HAP-1 (cell line): Measurements from ENCODE around the gene TPRG1L.

ENCODE experiments used
- DNase-seq, 2 experiments: peaks; one replicate each; pipeline ENCODE4 v3.0.0-alpha.2; 2016 to 2020; ENCODE audit warnings: low spot score in 2 of 2
- H3K27me3 ChIP-seq: fragments of 250-450 bp; sonication (Bioruptor Pico); 2 replicates; pipeline ENCODE4 v1.5.1; 2020; ENCODE audit warnings: low read depth, mild to moderate bottlenecking, moderate library complexity
- H3K36me3 ChIP-seq: fragments of 250-450 bp; sonication (Bioruptor Pico); replicated peaks from 2 replicates; pipeline ENCODE4 v1.5.1; 2020; ENCODE audit warnings: mild to moderate bottlenecking
- H3K4me1 ChIP-seq: fragments of 250-450 bp; sonication (Bioruptor Pico); 2 replicates; pipeline ENCODE4 v1.5.1; 2020; ENCODE audit warnings: mild to moderate bottlenecking
- H3K4me3 ChIP-seq: fragments of 250-450 bp; sonication (Bioruptor Pico); 2 replicates; pipeline ENCODE4 v1.5.1; 2020; ENCODE audit warnings: mild to moderate bottlenecking, moderate library complexity
- H3K9me3 ChIP-seq: fragments of 250-450 bp; sonication (Bioruptor Pico); 2 replicates; pipeline ENCODE4 v1.5.1; 2020; ENCODE audit warnings: mild to moderate bottlenecking, moderate library complexity
- in situ Hi-C: fragments of 300-500 bp; cut with MboI; formaldehyde crosslinking; loops from 3 replicates; pipeline ENCODE4 v1.14.3; 2020; ENCODE audit warnings: low sequenced_read_pairs, inconsistent platforms, mixed read lengths

The TPRG1L gene

DNA sequence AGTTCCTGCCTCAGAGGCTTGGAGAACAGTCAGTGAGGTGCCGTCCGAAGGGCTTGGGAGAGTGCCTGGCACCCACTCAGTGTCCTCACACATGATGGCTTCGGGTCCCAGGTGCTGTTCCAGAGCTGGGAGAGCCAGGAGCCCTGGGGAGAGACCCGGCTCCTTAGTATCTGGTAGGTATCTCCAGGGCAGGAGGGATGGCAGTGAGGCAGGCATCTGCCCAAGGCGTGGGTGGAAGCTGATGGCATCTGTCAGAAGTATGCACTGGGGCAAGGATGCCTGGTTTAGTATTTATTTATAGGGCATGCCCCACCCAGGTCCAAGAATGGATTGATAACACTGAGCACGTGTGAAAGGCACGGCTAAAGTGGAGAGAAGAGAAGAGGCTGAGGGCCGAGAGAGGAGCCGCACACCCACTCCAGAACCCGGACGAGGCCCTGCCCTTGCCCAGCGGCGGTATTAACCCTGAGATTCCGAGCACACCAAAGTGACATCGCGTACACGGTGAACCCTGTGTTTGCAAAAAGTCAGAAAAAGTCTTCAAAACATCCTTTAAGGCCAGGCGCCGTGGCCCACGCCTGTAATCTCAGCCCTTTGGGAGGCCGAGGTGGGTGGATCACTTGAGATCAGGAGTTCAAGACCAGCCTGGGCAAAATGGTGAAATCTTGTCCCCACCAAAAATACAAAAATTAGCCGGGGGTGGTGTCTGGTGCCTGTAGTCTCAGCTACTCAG is 29.9 kb downstream of the TPRG1L start:
- H3K4me3 ChIP-seq = no peak overlapping the region
- in situ Hi-C loops = no loop called here
- H3K36me3 ChIP-seq = no peaks in the 10 kb centered on the region; the same call in 1 of the 2 replicates
- DNase-seq = no peak
- no peaks in the 10 kb centered on the region for H3K9me3 ChIP-seq
- peaks cover 5% of the 10 kb centered on the region for H3K4me1 ChIP-seq
- no peaks in the 10 kb centered on the region for H3K27me3 ChIP-seq

DNA sequence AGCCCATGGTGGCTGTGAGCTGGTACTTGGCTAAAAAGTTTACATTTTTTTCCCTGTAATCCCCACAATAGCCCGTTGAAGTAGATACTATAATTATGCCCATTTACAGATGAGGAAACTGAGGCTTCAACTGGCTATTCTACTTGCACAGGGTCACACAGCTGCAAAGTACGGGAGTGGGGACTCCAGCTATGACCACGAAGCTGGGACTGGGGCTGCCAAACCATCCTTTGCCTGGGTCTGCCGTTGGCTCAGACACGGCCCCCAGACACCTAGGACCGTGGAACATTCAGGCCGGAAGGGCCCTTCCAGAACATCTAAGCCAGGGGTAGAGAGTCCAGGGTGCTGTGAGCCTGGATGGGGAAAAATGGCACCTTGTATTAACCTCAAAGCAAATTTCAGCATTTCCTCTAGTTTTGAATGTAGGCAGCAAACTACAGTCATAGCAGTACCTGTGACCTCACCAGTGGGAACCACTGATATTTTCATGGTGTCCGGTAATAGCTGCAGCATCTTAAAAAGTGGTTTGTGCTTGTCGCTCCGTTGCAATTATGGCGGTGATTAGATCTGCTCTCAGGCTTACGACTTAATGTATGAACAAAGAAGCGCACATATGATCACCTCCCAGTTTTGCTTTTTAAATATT is 31.8 kb downstream of the TPRG1L start:
- H3K27me3 ChIP-seq = no peaks in the 10 kb centered on the region
- H3K4me3 ChIP-seq = no peak overlapping the region
- no peak for DNase-seq
- peaks cover 5% of the 10 kb centered on the region for H3K4me1 ChIP-seq
- H3K36me3 ChIP-seq = no peaks in the 10 kb centered on the region
- no peaks in the 10 kb centered on the region for H3K9me3 ChIP-seq
- in situ Hi-C loops = no loop called here

DNA sequence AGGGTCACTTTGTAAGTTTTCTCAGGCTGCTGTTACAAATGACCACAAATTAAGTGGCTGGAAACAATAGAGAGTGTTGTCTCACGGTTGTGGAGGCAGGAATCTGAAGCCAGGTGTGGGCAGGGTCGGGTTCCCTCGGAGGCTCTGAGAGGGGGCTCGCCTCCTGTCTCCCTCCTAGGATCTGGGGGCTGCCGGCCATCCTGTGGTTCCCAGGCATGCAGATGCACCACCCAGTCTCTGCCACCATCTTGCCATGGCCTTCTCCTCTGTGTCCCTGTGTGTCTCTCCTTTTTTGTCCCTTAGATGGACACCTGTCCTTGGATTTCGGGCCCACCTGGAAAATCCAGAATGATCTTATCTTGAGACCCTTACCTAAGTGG is 32.3 kb downstream of the TPRG1L start:
- Histone ChIP-seq H3K36me3 (no peaks in the 10 kb centered on the region), H3K4me3 (no peak overlapping the region), H3K27me3 (no peaks in the 10 kb centered on the region), H3K9me3 (no peaks in the 10 kb centered on the region), H3K4me1 (peaks cover 5% of the 10 kb centered on the region; the same call in 1 of the 2 replicates)
- in situ Hi-C loops = no loop called here
- DNase-seq = no peak

DNA sequence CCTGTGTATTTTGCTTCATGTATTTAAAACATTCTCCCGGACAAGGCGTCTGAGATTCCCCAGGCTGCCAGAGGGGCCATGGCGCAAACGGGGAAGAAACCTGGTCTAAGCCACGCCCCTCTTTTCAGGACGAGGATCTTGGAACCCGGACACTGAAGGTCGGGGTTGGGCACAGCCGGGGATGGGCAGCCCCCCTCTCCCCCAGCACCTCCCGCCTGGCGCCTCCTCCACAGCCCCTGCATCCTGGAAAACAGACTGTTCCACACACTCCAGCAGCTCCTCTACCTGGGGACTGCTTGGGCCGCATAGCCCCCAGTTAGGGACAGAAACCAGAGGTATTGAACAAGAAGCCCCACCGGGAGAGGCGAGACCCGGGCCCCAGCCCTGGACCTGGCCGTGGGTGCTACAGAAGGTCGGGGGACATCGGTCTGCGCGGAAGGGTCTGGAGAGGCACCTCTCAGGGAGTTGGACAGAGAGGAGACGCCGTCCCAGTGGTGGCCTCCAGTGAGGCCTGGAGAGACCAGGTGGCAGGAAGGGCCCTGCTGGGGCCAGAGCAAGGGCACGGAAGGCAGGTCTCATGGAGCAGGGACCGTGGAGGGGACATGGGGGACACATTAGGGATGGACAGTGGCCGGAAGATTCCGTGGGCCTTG is 32.9 kb downstream of the TPRG1L start:
- Histone ChIP-seq H3K9me3 (no peaks in the 10 kb centered on the region), H3K36me3 (no peaks in the 10 kb centered on the region), H3K4me3 (no peak overlapping the region), H3K4me1 (peaks cover 5% of the 10 kb centered on the region; the same call in 1 of the 2 replicates), H3K27me3 (no peaks in the 10 kb centered on the region)
- no peak for DNase-seq
- in situ Hi-C loops = no loop called here

DNA sequence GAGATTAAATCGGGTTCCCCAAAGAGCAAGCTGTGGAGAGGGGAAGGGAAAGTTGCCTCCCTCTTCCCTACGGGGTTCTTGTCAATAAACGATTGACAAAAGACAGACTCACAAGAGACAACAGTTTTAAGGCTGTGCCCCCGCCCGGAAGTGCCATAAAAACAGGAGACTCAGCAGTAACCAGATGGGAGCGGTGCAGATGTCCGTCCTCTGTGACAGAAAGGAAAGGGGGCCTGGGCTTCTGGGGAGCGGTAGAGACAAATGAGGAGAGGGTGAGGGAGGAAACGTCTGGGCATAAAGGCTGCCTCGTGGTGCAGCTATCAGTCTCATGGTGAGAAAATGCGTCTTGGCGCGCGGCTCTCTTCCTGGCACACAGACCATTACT is 33.4 kb downstream of the TPRG1L start:
- Histone ChIP-seq H3K27me3 (no peaks in the 10 kb centered on the region), H3K36me3 (no peaks in the 10 kb centered on the region), H3K9me3 (no peaks in the 10 kb centered on the region), H3K4me3 (no peak overlapping the region), H3K4me1 (peaks cover 5% of the 10 kb centered on the region; the same call in 1 of the 2 replicates)
- DNase-seq = no peak
- in situ Hi-C loops = no loop called here

DNA sequence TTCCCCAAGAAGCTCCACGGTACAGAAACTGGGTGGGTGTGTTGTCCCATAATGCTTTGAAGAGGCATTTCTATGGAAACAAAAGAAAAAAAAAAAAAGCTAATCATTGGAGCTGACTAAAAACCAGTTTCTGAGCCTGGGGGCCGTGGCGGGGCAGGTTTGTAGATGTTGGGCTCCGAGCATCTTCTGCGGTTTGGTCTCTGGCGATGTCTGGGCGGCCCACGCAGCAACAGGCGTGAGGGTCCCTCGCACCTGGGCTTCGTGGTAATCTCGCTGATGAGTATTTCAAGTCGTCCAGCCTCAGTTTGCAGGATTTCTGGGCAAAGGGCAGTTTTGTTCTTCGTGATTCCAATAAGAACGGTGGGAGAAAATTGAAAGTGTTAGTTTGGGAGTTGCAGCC is 34.3 kb downstream of the TPRG1L start:
- Histone ChIP-seq H3K27me3 (no peaks in the 10 kb centered on the region), H3K4me3 (no peak overlapping the region), H3K4me1 (no peaks in the 10 kb centered on the region), H3K36me3 (no peaks in the 10 kb centered on the region), H3K9me3 (no peaks in the 10 kb centered on the region)
- in situ Hi-C loops = no loop called here
- no peak for DNase-seq

DNA sequence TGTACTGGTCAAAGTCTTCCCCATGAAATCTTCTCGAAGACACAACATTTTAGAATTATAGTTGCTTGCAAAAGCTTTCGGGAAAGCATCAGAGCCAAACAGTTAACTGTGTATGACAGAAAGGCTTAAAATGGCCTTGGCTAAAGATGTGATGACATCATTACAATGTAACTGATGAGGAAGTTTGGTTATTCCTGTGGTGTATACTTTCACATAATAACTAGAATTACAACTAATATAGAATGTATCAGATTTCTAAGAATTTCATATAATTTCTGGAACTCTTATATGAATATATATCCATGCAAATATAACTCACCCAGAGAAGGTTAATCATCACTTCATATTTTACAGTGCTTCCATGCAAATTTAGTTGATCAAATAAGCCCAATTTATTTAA is 35.9 kb downstream of the TPRG1L start:
- Histone ChIP-seq H3K36me3 (no peaks in the 10 kb centered on the region), H3K4me3 (no peak overlapping the region), H3K9me3 (no peaks in the 10 kb centered on the region), H3K4me1 (no peaks in the 10 kb centered on the region), H3K27me3 (no peaks in the 10 kb centered on the region)
- in situ Hi-C loops = no loop called here
- no peak for DNase-seq

DNA sequence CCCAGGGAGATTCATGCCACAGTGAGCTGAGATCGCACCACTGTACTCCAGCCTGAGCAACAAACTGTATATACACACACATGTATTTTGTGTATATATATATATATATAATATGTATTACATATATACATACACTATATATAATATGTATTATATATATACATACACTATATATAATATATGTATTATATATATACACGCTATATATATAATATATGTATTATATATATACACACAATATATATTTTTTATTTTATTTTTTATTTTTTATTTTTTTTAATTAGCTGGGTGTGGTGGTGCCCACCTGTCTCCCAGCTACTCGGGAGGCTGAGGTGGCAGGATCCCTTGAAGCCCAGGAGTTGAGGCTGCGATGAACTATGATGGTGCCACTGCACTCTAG is 36.8 kb downstream of the TPRG1L start:
- H3K4me3 ChIP-seq = no peak overlapping the region
- in situ Hi-C loops = no loop called here
- no peaks in the 10 kb centered on the region for H3K9me3 ChIP-seq
- H3K36me3 ChIP-seq = no peaks in the 10 kb centered on the region
- DNase-seq = no peak
- no peaks in the 10 kb centered on the region for H3K4me1 ChIP-seq
- H3K27me3 ChIP-seq = no peaks in the 10 kb centered on the region

DNA sequence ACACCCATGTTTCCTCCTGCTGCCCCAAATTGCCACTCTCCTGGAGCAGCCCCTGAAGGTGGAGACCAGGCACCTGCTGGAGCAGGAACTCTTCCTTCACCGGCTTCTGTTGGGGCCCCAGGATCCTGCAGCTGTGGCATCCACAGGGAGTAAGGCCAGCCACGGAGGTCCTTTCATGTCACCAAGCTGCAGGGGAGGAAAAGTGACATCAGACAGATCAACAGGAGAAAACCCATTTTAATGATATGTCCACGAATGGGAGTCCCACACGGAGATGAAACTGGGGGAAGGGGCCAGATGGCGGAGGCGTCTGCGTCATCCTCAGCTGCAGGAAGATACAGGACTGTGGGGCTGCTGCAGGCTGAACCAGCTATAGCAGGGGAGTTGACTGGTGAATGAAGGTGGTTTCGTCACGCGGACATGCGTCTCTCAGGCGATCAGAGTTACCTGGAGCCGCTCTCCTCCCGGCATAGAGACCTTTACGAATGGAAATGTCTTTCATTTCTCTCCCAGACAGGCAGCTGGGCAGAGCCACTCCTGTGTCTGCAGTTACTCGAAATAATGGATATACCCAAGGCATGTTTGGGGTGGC is 37.4 kb downstream of the TPRG1L start:
- no peak overlapping the region for H3K4me3 ChIP-seq
- no peaks in the 10 kb centered on the region for H3K4me1 ChIP-seq
- no peaks in the 10 kb centered on the region for H3K27me3 ChIP-seq
- no peaks in the 10 kb centered on the region for H3K9me3 ChIP-seq
- H3K36me3 ChIP-seq = no peaks in the 10 kb centered on the region
- DNase-seq = no peak
- in situ Hi-C loops = no loop called here

DNA sequence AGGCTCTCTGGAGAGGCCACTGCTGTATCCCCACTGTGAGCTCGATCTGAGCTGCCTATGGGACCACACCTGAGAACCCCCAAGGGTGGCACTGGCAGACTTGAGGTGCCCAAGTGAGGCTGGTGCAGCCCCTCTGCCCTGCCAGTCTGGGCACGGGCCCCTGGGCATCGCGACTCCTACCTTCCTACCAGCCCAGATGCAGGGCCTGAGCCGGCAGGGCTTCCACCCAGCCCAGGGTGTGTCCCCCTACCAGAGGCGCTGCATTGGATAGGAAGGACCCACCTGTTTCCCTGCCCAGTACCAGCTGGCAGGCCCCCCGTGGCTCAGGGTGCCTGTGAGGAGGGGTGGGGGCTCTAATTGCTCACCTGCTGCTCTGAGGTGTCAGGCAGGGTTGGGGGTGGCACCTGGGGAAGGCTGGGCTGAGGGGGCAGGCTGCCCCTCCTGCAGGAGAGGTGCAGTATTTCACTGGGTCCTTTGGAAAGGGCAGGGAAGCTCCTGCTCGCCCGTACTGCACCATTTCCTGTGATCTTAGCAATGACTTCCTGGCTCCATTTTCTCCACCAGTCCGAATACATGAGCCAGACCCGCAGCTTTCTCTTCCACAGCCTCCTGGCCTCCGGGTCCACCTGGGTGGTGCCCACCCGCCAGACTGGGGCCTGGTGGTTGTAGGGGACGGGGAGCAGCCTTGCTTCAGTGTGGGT is 39.3 kb downstream of the TPRG1L start:
- Histone ChIP-seq H3K36me3 (no peaks in the 10 kb centered on the region), H3K27me3 (no peaks in the 10 kb centered on the region), H3K4me3 (no peak overlapping the region), H3K4me1 (no peaks in the 10 kb centered on the region), H3K9me3 (no peaks in the 10 kb centered on the region)
- in situ Hi-C loops = no loop called here
- DNase-seq = no peak

DNA sequence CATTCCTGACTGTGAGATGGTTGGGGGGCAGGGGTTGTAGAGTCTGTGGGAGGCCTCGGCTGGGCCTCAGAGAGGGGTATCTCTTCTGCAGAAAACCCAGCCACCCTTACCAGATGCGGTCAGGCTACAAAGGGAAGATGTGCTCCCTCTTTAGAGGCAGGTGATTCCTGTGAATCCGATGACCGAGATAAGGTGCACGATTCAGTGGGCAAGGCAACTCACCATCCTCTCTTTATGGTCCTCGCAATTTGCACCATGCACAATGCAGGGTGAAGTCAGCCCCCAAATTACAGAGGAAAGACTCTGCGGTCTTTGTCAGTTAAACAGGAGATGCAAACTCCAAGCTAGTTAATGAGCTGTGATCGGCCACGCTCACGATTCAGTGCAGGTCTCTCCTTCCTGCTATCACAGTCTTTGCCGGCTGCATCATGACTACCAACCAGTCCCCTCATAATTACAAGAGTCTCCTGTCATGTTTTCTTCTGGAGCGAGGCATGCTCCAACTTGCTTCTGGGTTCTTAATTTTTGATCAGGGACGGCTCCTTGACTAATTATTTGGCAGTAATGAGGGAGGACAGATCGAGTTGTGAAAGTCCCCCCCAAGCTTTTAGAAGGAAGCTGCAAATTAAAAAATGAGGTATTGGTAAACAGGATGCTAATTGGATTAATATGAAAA is 40.0 kb downstream of the TPRG1L start:
- H3K4me1 ChIP-seq = no peaks in the 10 kb centered on the region

DNA sequence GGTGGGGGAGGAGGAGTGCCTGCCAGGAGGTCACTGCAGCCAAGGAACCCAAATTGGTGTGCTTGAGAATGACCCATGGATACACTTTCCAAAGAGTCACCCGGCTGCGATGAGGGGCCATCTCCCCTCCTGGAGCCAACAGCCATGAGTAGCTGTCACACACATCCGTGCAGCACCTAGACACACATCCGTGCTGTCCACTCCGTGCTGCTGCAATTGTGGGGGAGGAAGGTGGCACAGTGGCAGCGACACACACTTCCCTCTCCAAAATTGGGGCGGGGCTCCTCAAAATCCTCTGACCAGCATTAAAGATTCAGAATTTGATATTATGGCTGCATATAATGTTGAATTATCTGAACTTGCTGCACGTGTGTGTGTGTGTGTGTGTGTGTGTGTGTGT is 43.3 kb downstream of the TPRG1L start:
- Histone ChIP-seq H3K36me3 (no peaks in the 10 kb centered on the region), H3K27me3 (no peaks in the 10 kb centered on the region), H3K9me3 (no peaks in the 10 kb centered on the region), H3K4me1 (no peaks in the 10 kb centered on the region), H3K4me3 (no peak overlapping the region)
- in situ Hi-C loops = no loop called here
- no peak for DNase-seq

More for the DNA sequence above, 40.0 kb downstream of the TPRG1L start:
- Histone ChIP-seq H3K9me3 (no peaks in the 10 kb centered on the region), H3K4me3 (no peak overlapping the region), H3K36me3 (no peaks in the 10 kb centered on the region), H3K27me3 (no peaks in the 10 kb centered on the region)
- no peak for DNase-seq
- in situ Hi-C loops = no loop called here

DNA sequence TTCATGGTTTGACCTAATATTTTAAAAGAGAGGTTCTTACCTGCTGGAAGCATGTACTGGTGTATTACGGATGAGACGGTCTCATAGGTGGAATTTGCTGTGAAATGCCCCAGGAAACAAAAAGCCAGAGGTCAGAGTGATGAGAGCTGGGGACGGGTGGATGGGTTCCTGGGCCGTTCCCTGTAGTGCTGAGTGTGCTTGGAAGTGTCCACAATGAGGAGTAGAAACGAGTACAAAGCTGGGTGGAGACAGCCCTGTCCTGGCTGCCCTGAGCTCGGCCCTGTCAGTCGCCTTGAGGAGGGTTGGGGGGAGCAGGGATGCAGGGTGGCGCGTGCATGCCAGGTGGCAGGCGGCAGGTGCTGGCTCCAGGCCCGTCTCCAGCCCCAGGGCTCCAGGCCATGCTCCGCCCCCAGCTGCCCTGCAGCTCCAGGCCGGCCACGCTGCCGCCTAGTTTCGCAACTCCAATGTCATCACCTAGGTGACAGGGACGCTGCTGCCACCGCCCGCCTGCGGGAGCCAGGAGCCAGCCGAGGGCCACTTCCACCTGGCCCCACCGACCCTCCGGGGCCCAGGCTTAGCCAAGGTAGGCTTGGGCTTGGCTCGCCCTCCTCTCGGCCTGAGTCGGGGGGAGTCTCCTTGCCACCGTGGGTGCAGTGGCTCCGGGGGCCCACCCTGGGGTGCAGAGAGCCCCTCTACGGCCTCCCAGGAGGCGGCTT is 43.9 kb downstream of the TPRG1L start:
- in situ Hi-C loops = no loop called here
- no peaks in the 10 kb centered on the region for H3K36me3 ChIP-seq
- no peaks in the 10 kb centered on the region for H3K4me1 ChIP-seq
- H3K4me3 ChIP-seq = no peak overlapping the region
- DNase-seq = peak; percentile 19 to 69
- no peaks in the 10 kb centered on the region for H3K27me3 ChIP-seq
- H3K9me3 ChIP-seq = no peaks in the 10 kb centered on the region
